C4-2B (cell line): ENCODE results near the gene COL4A5.

Source experiments
- ZFX ChIP-seq: fragments of 450-650 bp; IDR thresholded peaks from 2 replicates; pipeline ENCODE4 v1.6.1; 2017
- TF ChIP-seq, protein P1 (sequence below): fragments of 450-650 bp; conservative IDR thresholded peaks from 2 replicates; pipeline ENCODE4 v1.5.1; 2017; ENCODE audit warnings: mild to moderate bottlenecking

DNA sequence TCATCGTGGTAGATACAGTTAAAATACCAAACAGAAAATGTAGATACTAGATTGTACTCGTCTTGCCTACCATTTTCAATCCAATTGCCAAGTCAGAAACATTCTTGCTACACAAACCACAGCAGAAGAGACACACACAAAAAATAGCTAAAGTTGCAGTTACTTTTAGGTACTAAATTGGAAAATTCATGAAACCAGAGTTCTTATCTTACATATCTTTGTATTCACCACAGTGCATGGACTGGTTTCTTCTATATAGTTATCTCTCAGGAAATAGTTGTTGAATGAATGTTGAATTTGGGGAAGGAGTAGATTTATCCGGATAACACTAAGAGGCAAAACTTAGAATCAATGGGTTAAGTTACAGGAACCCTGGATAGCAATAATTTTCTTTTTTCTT lies 14.2 kb downstream of the COL4A5 start:
- TF ChIP-seq, protein P1, sequence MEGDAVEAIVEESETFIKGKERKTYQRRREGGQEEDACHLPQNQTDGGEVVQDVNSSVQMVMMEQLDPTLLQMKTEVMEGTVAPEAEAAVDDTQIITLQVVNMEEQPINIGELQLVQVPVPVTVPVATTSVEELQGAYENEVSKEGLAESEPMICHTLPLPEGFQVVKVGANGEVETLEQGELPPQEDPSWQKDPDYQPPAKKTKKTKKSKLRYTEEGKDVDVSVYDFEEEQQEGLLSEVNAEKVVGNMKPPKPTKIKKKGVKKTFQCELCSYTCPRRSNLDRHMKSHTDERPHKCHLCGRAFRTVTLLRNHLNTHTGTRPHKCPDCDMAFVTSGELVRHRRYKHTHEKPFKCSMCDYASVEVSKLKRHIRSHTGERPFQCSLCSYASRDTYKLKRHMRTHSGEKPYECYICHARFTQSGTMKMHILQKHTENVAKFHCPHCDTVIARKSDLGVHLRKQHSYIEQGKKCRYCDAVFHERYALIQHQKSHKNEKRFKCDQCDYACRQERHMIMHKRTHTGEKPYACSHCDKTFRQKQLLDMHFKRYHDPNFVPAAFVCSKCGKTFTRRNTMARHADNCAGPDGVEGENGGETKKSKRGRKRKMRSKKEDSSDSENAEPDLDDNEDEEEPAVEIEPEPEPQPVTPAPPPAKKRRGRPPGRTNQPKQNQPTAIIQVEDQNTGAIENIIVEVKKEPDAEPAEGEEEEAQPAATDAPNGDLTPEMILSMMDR: no peak
- TF ChIP-seq ZFX: no peak
